Measurements from ENCODE around the gene PCGF5. TPM values are rescaled to one million over a fixed set of nuclear protein-coding genes. Genes with fewer than 3 reads are reported as not detected.

Gene PCGF5
- 22.6 and 34.0 TPM in 2 replicates for total RNA-seq

DNA sequence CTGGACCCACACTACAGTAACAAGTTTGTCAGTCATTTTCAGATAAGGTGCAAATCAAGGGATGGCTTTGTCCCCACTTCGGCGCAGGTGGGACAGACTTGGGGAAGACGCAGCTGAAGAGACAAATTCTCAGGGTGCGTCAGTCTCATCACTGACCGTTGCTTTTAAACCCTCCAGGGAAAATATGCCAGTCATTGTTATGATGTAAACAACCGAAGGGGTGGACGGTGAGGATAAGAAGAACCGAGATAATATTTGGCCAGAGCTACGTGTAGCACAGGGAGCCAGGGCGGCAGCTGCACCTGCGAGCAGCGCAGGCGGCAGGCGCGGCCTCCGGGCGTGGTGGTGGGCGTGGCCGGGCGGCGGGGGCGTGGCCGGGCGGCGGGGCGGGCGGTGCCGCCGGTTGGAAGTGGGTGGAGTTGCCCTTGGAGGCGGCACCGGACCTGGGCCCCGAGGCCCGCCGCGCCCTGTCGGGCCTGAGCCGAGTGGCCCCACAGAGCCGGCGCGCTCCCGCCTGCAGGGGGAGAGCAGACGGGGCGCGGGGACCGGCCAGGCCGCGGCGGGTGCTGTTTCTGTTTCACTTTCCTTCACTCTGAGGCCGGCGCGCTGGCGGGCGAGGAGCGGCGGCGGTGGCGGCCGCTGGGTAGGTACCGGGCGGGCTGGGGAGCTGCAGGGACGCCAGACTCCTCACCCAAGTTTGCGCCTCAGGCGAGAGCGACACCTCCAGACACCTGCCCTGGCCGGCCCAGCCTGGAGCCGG, at the start of gene PCGF5:
Gene PCGF5, plus strand, starts transcription at position 470 of the 760 bp plus-strand sequence. CDS start 2,209 bp downstream, outside the sequence.

Other genes starting within 250 kb of the PCGF5 start
- 2.5 and 2.9 TPM in 2 replicates for gene HECTD2, start 189.7 kb downstream of the PCGF5 start, total RNA-seq